Measurements from ENCODE around the gene CCN6.

Gene CCN6

GRCh38 chr6:112113431-112113830 is 59.5 kb downstream of the CCN6 start:
- DNase-seq, result peak in 1 of 51 donors; percentile 16

GRCh38 chr6:112113918-112114317 is 60.0 kb downstream of the CCN6 start:
- DNase-seq, result no peak

GRCh38 chr6:112114577-112115223 is 60.8 kb downstream of the CCN6 start:
- DNase-seq, result no peak

- no peak for DNase-seq
Observed at GRCh38 chr6:112116221-112116620, 62.3 kb downstream of the CCN6 start.

GRCh38 chr6:112117554-112117953 is 63.6 kb downstream of the CCN6 start:
- DNase-seq, result no peak

- no peak for DNase-seq
Observed at GRCh38 chr6:112118034-112118433, 64.1 kb downstream of the CCN6 start.
